ENCODE measurements around the gene DGAT2.

The DGAT2 gene

GRCh38 chr11:75831915-75832502 is 63.4 kb downstream of the DGAT2 start:
- no peak for DNase-seq

- no peak for DNase-seq
These were observed 66.2 kb downstream of the DGAT2 start for GRCh38 chr11:75834728-75835127.

DNA sequence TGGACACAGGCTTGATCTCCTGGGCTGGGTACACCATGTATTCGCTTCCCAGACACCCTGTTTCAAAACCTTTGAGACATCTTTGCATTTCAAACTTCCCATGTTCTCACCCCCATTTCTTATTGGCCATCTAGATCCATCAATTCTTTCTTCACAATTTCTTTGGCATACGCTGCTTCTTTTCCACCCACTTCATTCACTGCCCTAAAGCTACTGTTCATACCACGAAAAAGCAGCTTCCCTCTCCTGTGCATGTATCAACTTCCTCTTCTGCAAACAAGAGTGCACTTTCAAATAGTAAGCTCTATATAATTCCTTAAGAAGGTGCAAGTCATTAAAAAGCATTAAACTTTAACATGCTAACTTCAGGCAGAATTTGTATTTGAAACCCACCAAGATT is 67.8 kb downstream of the DGAT2 start:
- DNase-seq, result no peak

DNA sequence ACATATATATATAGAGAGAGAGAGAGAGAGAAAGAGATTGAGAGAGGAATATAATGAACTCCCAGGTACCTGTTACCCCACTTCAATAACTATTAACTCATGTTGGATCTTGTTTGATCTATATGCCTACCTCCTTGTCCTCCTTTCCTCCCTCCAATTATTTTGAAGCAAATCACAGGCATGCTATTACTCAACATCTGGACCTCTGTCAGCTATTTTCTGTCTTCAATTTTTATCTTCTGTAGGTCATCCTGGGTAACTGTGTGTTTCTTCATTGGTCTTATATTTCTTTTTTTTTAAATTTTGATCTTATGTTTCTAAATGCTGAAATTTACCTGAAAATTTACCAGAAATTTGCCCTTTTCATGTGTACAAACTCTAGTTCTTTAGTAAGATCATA is 71.3 kb downstream of the DGAT2 start:
- no peak for DNase-seq

- DNase-seq, result no peak
These were observed 71.9 kb downstream of the DGAT2 start for GRCh38 chr11:75840522-75840921.

GRCh38 chr11:75841739-75842138 is 73.2 kb downstream of the DGAT2 start:
- DNase-seq, result no peak

DNA sequence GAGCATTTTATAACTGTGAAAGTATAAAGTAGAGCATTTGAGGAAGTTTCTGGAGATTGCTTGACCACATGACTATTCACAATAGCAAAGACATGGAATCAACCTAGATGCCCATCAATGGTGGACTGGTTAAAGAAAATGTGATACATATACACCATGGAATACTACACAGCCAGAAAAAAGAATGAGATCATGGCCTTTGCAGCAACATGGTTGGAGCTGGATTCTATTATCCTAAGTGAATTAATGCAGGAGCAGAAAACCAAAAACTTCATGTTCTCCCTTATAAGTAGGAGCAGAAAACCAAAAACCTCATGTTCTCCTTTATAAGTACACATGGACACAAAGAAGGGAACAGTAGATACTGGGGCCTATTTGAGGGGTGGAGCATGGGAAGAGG is 76.7 kb downstream of the DGAT2 start:
- no peak for DNase-seq

- DNase-seq, result no peak
These were observed 81.3 kb downstream of the DGAT2 start for GRCh38 chr11:75849894-75850293.

- DNase-seq, result no peak
These were observed 82.2 kb downstream of the DGAT2 start for GRCh38 chr11:75850787-75851186.

All from DMS 273 treated with DMSO at 0.1 percent for 48 hours (cell line).